WTC11 (cell line): ENCODE data around the gene FAM114A1. TPM values are rescaled to one million over a fixed set of nuclear protein-coding genes. Genes with fewer than 3 reads are reported as not detected.

Experiments used
- ATAC-seq: fragments of 200-7000 bp; cut with Tn5 transposase; 2 replicates; pipeline ENCODE4 v1.10.0; 2021; ENCODE audit warnings: mild to moderate bottlenecking, moderate library complexity
- CTCF ChIA-PET: fragments of 300-600 bp; sonication (Branson Sonifier 250); formaldehyde crosslinking; loops from one replicate; lab custom pipeline; 2021; ENCODE audit warnings: antibody characterized with exemption; lab: Charles Lee
- POLR2A ChIA-PET: fragments of 350-600 bp; sonication (Branson Sonifier 250); formaldehyde crosslinking; loops from one replicate; lab custom pipeline; 2021; ENCODE audit warnings: antibody characterized with exemption; lab: Charles Lee
- DNase-seq: peaks from one replicate; pipeline ENCODE4 v3.0.0; 2021; ENCODE audit warnings: low spot score
- H3K27ac Mint-ChIP-seq: 2 replicates; pipeline ENCODE4 v1.8.0; 2021; ENCODE audit warnings: mixed read lengths
- H3K27me3 Mint-ChIP-seq: 2 replicates; pipeline ENCODE4 v1.8.0; 2021; ENCODE audit warnings: low read depth, mild to moderate bottlenecking, moderate library complexity, mixed read lengths
- H3K36me3 Mint-ChIP-seq: 2 replicates; pipeline ENCODE4 v1.8.0; 2021; ENCODE audit warnings: mixed read lengths
- H3K4me1 Mint-ChIP-seq: 2 replicates; pipeline ENCODE4 v1.8.0; 2022; ENCODE audit warnings: mixed read lengths
- H3K4me3 Mint-ChIP-seq: 2 replicates; pipeline ENCODE4 v1.8.0; 2021; ENCODE audit warnings: mild to moderate bottlenecking, moderate library complexity, mixed read lengths
- H3K9me3 Mint-ChIP-seq: 2 replicates; pipeline ENCODE4 v1.8.0; 2021; ENCODE audit warnings: mixed read lengths
- ARID4B ChIP-seq: sonication (generic); formaldehyde crosslinking; IDR thresholded peaks from 2 replicates; pipeline ENCODE4 v1.8.0; 2023; ENCODE audit warnings: missing genetic modification reagents, mild to moderate bottlenecking, borderline replicate concordance
- ATF3 ChIP-seq: sonication (generic); formaldehyde crosslinking; conservative IDR thresholded peaks from 2 replicates; pipeline ENCODE4 v1.8.1; 2022; ENCODE audit warnings: mild to moderate bottlenecking, missing genetic modification reagents
- E2F1 ChIP-seq: sonication (generic); formaldehyde crosslinking; IDR thresholded peaks from 2 replicates; pipeline ENCODE4 v1.8.0; 2022; ENCODE audit warnings: mild to moderate bottlenecking, missing genetic modification reagents
- FOXK1 ChIP-seq: sonication (generic); formaldehyde crosslinking; IDR thresholded peaks from 2 replicates; pipeline ENCODE4 v1.8.0; 2022; ENCODE audit warnings: mild to moderate bottlenecking, moderate library complexity, missing genetic modification reagents
- GABPB1 ChIP-seq: sonication (generic); formaldehyde crosslinking; IDR thresholded peaks from 2 replicates; pipeline ENCODE4 v1.8.1; 2023; ENCODE audit warnings: mild to moderate bottlenecking, missing genetic modification reagents
- HMGXB4 ChIP-seq: sonication (generic); formaldehyde crosslinking; IDR thresholded peaks from 2 replicates; pipeline ENCODE4 v1.8.1; 2023; ENCODE audit warnings: mild to moderate bottlenecking, moderate library complexity, missing genetic modification reagents
- MLX ChIP-seq: sonication (generic); formaldehyde crosslinking; IDR thresholded peaks from 2 replicates; pipeline ENCODE4 v1.8.1; 2023; ENCODE audit warnings: mild to moderate bottlenecking, missing genetic modification reagents, moderate library complexity
- MXD4 ChIP-seq: fragments of 250-450 bp; sonication (Bioruptor Pico); IDR thresholded peaks from 2 replicates; pipeline ENCODE4 v1.8.0; 2021; ENCODE audit warnings: mild to moderate bottlenecking, moderate library complexity, borderline replicate concordance
- NFE2L1 ChIP-seq: sonication (generic); formaldehyde crosslinking; IDR thresholded peaks from 2 replicates; pipeline ENCODE4 v1.8.1; 2023; ENCODE audit warnings: missing genetic modification reagents
- NR1H2 ChIP-seq: sonication (generic); formaldehyde crosslinking; IDR thresholded peaks from 2 replicates; pipeline ENCODE4 v1.9.0; 2021; ENCODE audit warnings: mild to moderate bottlenecking, moderate library complexity, missing genetic modification reagents
- PREB ChIP-seq: sonication (generic); formaldehyde crosslinking; IDR thresholded peaks from 2 replicates; pipeline ENCODE4 v1.8.1; 2022; ENCODE audit warnings: mild to moderate bottlenecking, missing genetic modification reagents, moderate library complexity, borderline replicate concordance
- ZMAT4 ChIP-seq: fragments of 250-450 bp; sonication (Bioruptor Pico); IDR thresholded peaks from 2 replicates; pipeline ENCODE4 v1.9.0; 2021; ENCODE audit warnings: mild to moderate bottlenecking
- ZNF121 ChIP-seq: sonication (generic); formaldehyde crosslinking; IDR thresholded peaks from 2 replicates; pipeline ENCODE4 v1.8.0; 2023; ENCODE audit warnings: missing genetic modification reagents
- ZNF232 ChIP-seq: sonication (generic); formaldehyde crosslinking; IDR thresholded peaks from 2 replicates; pipeline ENCODE4 v1.8.0; 2022; ENCODE audit warnings: mild to moderate bottlenecking, missing genetic modification reagents
- ZNF512 ChIP-seq: sonication (generic); formaldehyde crosslinking; IDR thresholded peaks from 2 replicates; pipeline ENCODE4 v1.8.1; 2022; ENCODE audit warnings: missing genetic modification reagents, borderline replicate concordance
- total RNA-seq: library from RNA; stranded (reverse); gene quantifications from 3 replicates; pipeline ENCODE4 v1.2.3, GENCODE V29; 2021

FAM114A1 gene
- total RNA-seq, 1 experiment from 2014 or later: 17.6 TPM

- ChIA-PET CTCF (interaction anchor here (1.7 kb wide), 1 partner anchor 68 kb away, joined by 6 read pairs; no protein-coding TSS in a partner anchor), POLR2A (no interaction called here)
- DNase-seq: no peak
- H3K4me1 Mint-ChIP-seq: peaks cover 4% of the 10 kb centered on the region; the same call in 1 of the 2 replicates
- H3K36me3 Mint-ChIP-seq: peaks cover 8% of the 10 kb centered on the region
- H3K9me3 Mint-ChIP-seq: no peaks in the 10 kb centered on the region
- H3K4me3 Mint-ChIP-seq: no peak overlapping the region
- TF ChIP-seq E2F1 (CRISPR knock-in tag): no peak
- no peak for TF ChIP-seq MXD4 (CRISPR knock-in tag)
- TF ChIP-seq GABPB1 (CRISPR knock-in tag): no peak
- TF ChIP-seq, all 79 proteins: peak for 0
- H3K27me3 Mint-ChIP-seq: no peaks in the 10 kb centered on the region; the same call in 1 of the 2 replicates
- no peak for ATAC-seq
- no peak overlapping the region for H3K27ac Mint-ChIP-seq
These were observed 61.4 kb downstream of the FAM114A1 start for GRCh38 chr4:38928974-38929373.

GRCh38 chr4:38930204-38930603 lies 62.6 kb downstream of the FAM114A1 start:
- H3K9me3 Mint-ChIP-seq: no peaks in the 10 kb centered on the region
- no peak overlapping the region for H3K4me3 Mint-ChIP-seq
- ChIA-PET POLR2A (no interaction called here), CTCF (no interaction called here)
- H3K4me1 Mint-ChIP-seq: no peaks in the 10 kb centered on the region
- ATAC-seq (no peak), DNase-seq (no peak)
- H3K27me3 Mint-ChIP-seq: no peaks in the 10 kb centered on the region; the same call in 1 of the 2 replicates
- peaks cover 8% of the 10 kb centered on the region for H3K36me3 Mint-ChIP-seq
- H3K27ac Mint-ChIP-seq: no peak overlapping the region
- no peak for TF ChIP-seq ARID4B (CRISPR knock-in tag)
- TF ChIP-seq MLX (CRISPR knock-in tag): no peak
- no peak for TF ChIP-seq FOXK1 (CRISPR knock-in tag)
- TF ChIP-seq ATF3: no peak
- TF ChIP-seq NR1H2 (CRISPR knock-in tag): no peak
- TF ChIP-seq ZNF232 (CRISPR knock-in tag): no peak
- no peak for TF ChIP-seq ZNF121 (CRISPR knock-in tag)
- no peak for TF ChIP-seq ZNF512 (CRISPR knock-in tag)
- TF ChIP-seq ZMAT4 (CRISPR knock-in tag): no peak
- TF ChIP-seq HMGXB4: no peak
- no peak for TF ChIP-seq PREB (CRISPR knock-in tag)
- TF ChIP-seq NFE2L1 (CRISPR knock-in tag): no peak
